Mucosa of rectum (tissue), 2 donors: ENCODE data around the gene ZNF182.

Source experiments
- H3K27ac ChIP-seq, 2 donors: one replicate each; pipeline ENCODE4 v1.7.0; 2013; ENCODE audit warnings: inconsistent platforms in 2 of 2, low read depth in 2 of 2, low read length in 2 of 2
- H3K27me3 ChIP-seq, 2 donors: one replicate each; pipeline ENCODE4 v1.7.0; 2013; ENCODE audit warnings: low read length in 2 of 2; ENCODE audit not compliant: control insufficient read depth in 2 of 2, insufficient read depth in 2 of 2
- H3K36me3 ChIP-seq, 2 donors: one replicate each; pipeline ENCODE4 v1.7.0; 2013; ENCODE audit warnings: low read length in 2 of 2; ENCODE audit not compliant: control insufficient read depth in 2 of 2, insufficient read depth in 2 of 2
- H3K4me1 ChIP-seq, 2 donors: one replicate each; pipeline ENCODE4 v1.7.0; 2013; ENCODE audit warnings: low read length in 2 of 2, mild to moderate bottlenecking in 1 of 2; ENCODE audit not compliant: control insufficient read depth in 2 of 2, insufficient read depth in 2 of 2
- H3K4me3 ChIP-seq, 2 donors: one replicate each; pipeline ENCODE4 v1.7.0; 2013; ENCODE audit warnings: low read length in 2 of 2
- H3K9ac ChIP-seq, 2 donors: one replicate each; pipeline ENCODE4 v1.7.0; 2013; ENCODE audit warnings: low read length in 2 of 2, low read depth in 1 of 2, mild to moderate bottlenecking in 1 of 2
- H3K9me3 ChIP-seq, 2 donors: one replicate each; pipeline ENCODE4 v1.7.0; 2013; ENCODE audit warnings: low read length in 2 of 2; ENCODE audit not compliant: control insufficient read depth in 2 of 2
- donor health status: healthy.
- donor health status: Normal muscosa, but diverticular disease.

Gene ZNF182

DNA sequence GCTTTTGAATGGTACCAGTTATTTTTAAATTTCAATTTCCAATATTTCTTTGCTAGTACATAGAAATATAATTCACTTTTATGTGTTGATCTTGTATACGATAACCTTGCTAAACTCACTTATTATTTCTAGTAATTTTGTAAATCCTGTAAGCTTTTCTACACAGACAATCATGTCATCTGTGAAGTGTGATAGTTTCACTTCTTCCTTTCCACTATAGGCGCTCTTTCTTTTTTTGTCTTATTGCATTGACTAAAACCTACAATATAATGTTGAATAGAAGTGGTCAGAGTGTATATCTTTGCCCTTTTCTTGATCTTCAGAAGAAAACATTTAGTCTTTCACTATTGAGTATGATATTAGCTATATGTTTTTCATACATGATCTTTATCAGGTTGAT lies 76.6 kb downstream of the ZNF182 start:
- Histone ChIP-seq H3K36me3 (no peaks in the 10 kb centered on the region), H3K9ac (no peak overlapping the region), H3K27me3 (no peaks in the 10 kb centered on the region), H3K9me3 (no peaks in the 10 kb centered on the region), H3K4me3 (no peak overlapping the region), H3K27ac (no peak overlapping the region), H3K4me1 (no peaks in the 10 kb centered on the region)
